Measurements from ENCODE around the gene FEZ2. TPM values are rescaled to one million over a fixed set of nuclear protein-coding genes. Genes with fewer than 3 reads are reported as not detected.

FEZ2 gene
- total and polyA plus RNA-seq, 2 donors (not counting 3 experiments of a cell fraction or from before 2014, with no cell fraction given): 41.2 to 72.4 TPM

GRCh38 chr2:36541891-36542595 lies 55.9 kb downstream of the FEZ2 start:
- Histone ChIP-seq H3K36me3 (ENCODE audit: control insufficient read depth in 2 of 2, extremely low read depth in 1 of 2, insufficient read depth in 2 of 2, low read length in 2 of 2) (peaks cover 30 to 63% of the 10 kb centered on the region in 2 experiments), H3K4me2 (ENCODE audit: insufficient read depth, low read length) (peak overlapping the region; percentile 36), H3K4me3 (replicated peaks in 1 of 3; ENCODE audit: insufficient read depth in 1 of 3, low read depth in 1 of 3, low read length in 3 of 3) (no peak overlapping the region), H3K27me3 (ENCODE audit: control insufficient read depth in 2 of 2, insufficient read depth in 2 of 2, low read length in 2 of 2) (no peaks in the 10 kb centered on the region), H3K9me1 (replicated peaks; ENCODE audit: control insufficient read depth, extremely low read depth, insufficient read depth, low read length) (no peaks in the 10 kb centered on the region), H3K9me3 (replicated peaks; ENCODE audit: control insufficient read depth, insufficient read depth, low read length) (no peaks in the 10 kb centered on the region), H4K20me1 (replicated peaks; ENCODE audit: control insufficient read depth, extremely low read depth, insufficient read depth, low read length) (no peaks in the 10 kb centered on the region), H3K27ac (ENCODE audit: insufficient read depth, low read depth, low read length) (peak overlapping the region; percentile 79), H3K4me1 (ENCODE audit: control insufficient read depth, extremely low read depth, insufficient read depth, low read length) (peaks cover 83% of the 10 kb centered on the region), H2AFZ (ENCODE audit: low read depth, low read length) (no peak overlapping the region), H3K79me2 (ENCODE audit: control insufficient read depth, insufficient read depth, low read length) (peaks cover 8% of the 10 kb centered on the region), H3K9ac (replicated peaks; ENCODE audit: extremely low read depth, insufficient read depth, low read length) (peak overlapping the region; percentile 40)
- CTCF ChIA-PET: interaction anchor here (0.8 to 3.8 kb wide), 9 partner anchors 13 to 191 kb away, joined by 3 to 31 read pairs (median 4); no protein-coding TSS in a partner anchor
- FAIRE-seq: peak; percentile 81
- DNase-seq (ENCODE audit: low read depth, low spot score): peak; percentile 89
- intact Hi-C loops (cut with micrococcal nuclease) (loop anchor here (1.0 kb wide), 1 partner anchor 26 kb away; no protein-coding TSS in a partner anchor), dilution Hi-C loops (cut with MboI; ENCODE audit: extremely low pct_ligation_motif_present, low sequenced_read_pairs) (no loop called here)
- POLR2A ChIA-PET: interaction anchor here (0.6 kb wide), 1 partner anchor 24 kb away, joined by 3 read pairs; no protein-coding TSS in a partner anchor
- BruUV-seq (replicated peaks): TSS peak; percentile 20
- no peak for TF ChIP-seq POLR2A (IDR thresholded peaks at IDR 0.05; ENCODE audit: low read depth, low read length)
- peak; percentile 45 for TF ChIP-seq GATA2 (IDR thresholded peaks at IDR 0.05; ENCODE audit: insufficient read depth, insufficient read length, low read depth, low read length)

GRCh38 chr2:36540986-36541754 lies 56.8 kb downstream of the FEZ2 start:
- BruUV-seq (replicated peaks): TSS peak; percentile 74
- no peak for DNase-seq (ENCODE audit: low read depth, low spot score)
- intact Hi-C loops (cut with micrococcal nuclease) (no loop called here), dilution Hi-C loops (cut with MboI; ENCODE audit: extremely low pct_ligation_motif_present, low sequenced_read_pairs) (no loop called here)
- Histone ChIP-seq H4K20me1 (replicated peaks; ENCODE audit: control insufficient read depth, extremely low read depth, insufficient read depth, low read length) (no peaks in the 10 kb centered on the region), H3K9me3 (replicated peaks; ENCODE audit: control insufficient read depth, insufficient read depth, low read length) (no peaks in the 10 kb centered on the region), H3K9me1 (replicated peaks; ENCODE audit: control insufficient read depth, extremely low read depth, insufficient read depth, low read length) (no peaks in the 10 kb centered on the region), H2AFZ (ENCODE audit: low read depth, low read length) (no peak overlapping the region), H3K27ac (ENCODE audit: insufficient read depth, low read depth, low read length) (peak overlapping the region; percentile 79), H3K27me3 (ENCODE audit: control insufficient read depth in 2 of 2, insufficient read depth in 2 of 2, low read length in 2 of 2) (no peaks in the 10 kb centered on the region), H3K4me2 (ENCODE audit: insufficient read depth, low read length) (peak overlapping the region; percentile 36), H3K9ac (replicated peaks; ENCODE audit: extremely low read depth, insufficient read depth, low read length) (peak overlapping the region; percentile 17), H3K79me2 (ENCODE audit: control insufficient read depth, insufficient read depth, low read length) (peaks cover 6% of the 10 kb centered on the region), H3K4me3 (replicated peaks in 1 of 3; ENCODE audit: insufficient read depth in 1 of 3, low read depth in 1 of 3, low read length in 3 of 3) (no peak overlapping the region), H3K4me1 (ENCODE audit: control insufficient read depth, extremely low read depth, insufficient read depth, low read length) (peaks cover 76% of the 10 kb centered on the region), H3K36me3 (ENCODE audit: control insufficient read depth in 2 of 2, extremely low read depth in 1 of 2, insufficient read depth in 2 of 2, low read length in 2 of 2) (peaks cover 28 to 60% of the 10 kb centered on the region in 2 experiments)
- TF ChIP-seq FOS (IDR thresholded peaks at IDR 0.05; ENCODE audit: borderline replicate concordance, insufficient read depth, low read length): no peak
- no peak for FAIRE-seq
- CTCF ChIA-PET: interaction anchor here (0.8 to 3.8 kb wide), 9 partner anchors 13 to 190 kb away, joined by 3 to 31 read pairs (median 4); no protein-coding TSS in a partner anchor
- POLR2A ChIA-PET: no interaction called here
